A549 (cell line): ENCODE data around the gene MUC6. TPM values are rescaled to one million over a fixed set of nuclear protein-coding genes. Genes with fewer than 3 reads are reported as not detected.
A peak's percentile ranks its signal among the peaks of the same experiment; 100 is the strongest.

ENCODE experiments used
- ATAC-seq, 2 experiments: fragments of 200-7000 bp in 1 of 2; fragments of >200 bp in 1 of 2; cut with Nextera tagmentation in 1 of 2; cut with Tn5 transposase in 1 of 2; 3 replicates each; pipeline versions ENCODE4 v1.8.0 to v1.9.1; 2018 to 2020; ENCODE audit warnings: mild to moderate bottlenecking in 1 of 2, moderate library complexity in 1 of 2
- CTCF ChIA-PET: fragments of 300-600 bp; sonication (Branson Sonifier 250); formaldehyde crosslinking; extraction: SDS; loops from one replicate; lab custom pipeline; 2021; ENCODE audit warnings: antibody characterized with exemption, inconsistent platforms; lab: Yijun Ruan, JAX
- POLR2A ChIA-PET: fragments of 350-600 bp; formaldehyde crosslinking; extraction: SDS; loops from one replicate; lab custom pipeline; 2021; ENCODE audit warnings: antibody characterized with exemption, inconsistent platforms; lab: Yijun Ruan, JAX
- DNase-seq, 2 experiments: peaks; one replicate each; pipeline versions ENCODE4 v3.0.0 to v3.0.0-alpha.2; 2011 to 2016; ENCODE audit warnings: low read depth in 1 of 2, low spot score in 1 of 2
- FAIRE-seq: peaks from 2 replicates; lab custom pipeline; 2011; peaks lifted over from hg19 to GRCh38; lab: Jason Lieb, UNC
- H3K27ac ChIP-seq, 2 experiments: fragments of >200 bp; sonication (Bioruptor Twin); formaldehyde crosslinking; 3 replicates each; pipeline ENCODE4 v1.5.1; 2016 to 2017
- H3K4me1 ChIP-seq: fragments of >200 bp; sonication (Bioruptor Twin); formaldehyde crosslinking; 3 replicates; pipeline ENCODE4 v1.6.1; 2016
- H3K4me2 ChIP-seq: fragments of >200 bp; sonication (Bioruptor Twin); formaldehyde crosslinking; 3 replicates; pipeline ENCODE4 v1.6.1; 2016
- H3K4me3 ChIP-seq: fragments of >200 bp; sonication (Bioruptor Twin); formaldehyde crosslinking; 3 replicates; pipeline ENCODE4 v1.5.1; 2016
- H3K9me3 ChIP-seq: fragments of >200 bp; sonication (Bioruptor Twin); formaldehyde crosslinking; 3 replicates; pipeline ENCODE4 v1.6.1; 2016
- ATOH8 ChIP-seq: fragments of 250-450 bp; sonication (Bioruptor Pico); IDR thresholded peaks from 2 replicates; pipeline ENCODE4 v1.5.0; 2020; ENCODE audit warnings: low read depth, mild to moderate bottlenecking, moderate library complexity
- BHLHE40 ChIP-seq: IDR thresholded peaks from 2 replicates; pipeline ENCODE4 v1.6.1; 2012; ENCODE audit warnings: low read depth, low read length, inconsistent platforms
- EHMT2 ChIP-seq: fragments of 200-600 bp; sonication (generic); IDR thresholded peaks from 2 replicates; pipeline ENCODE4 v1.6.1; 2016; ENCODE audit warnings: antibody characterized with exemption, low read depth, mild to moderate bottlenecking, moderate library complexity
- ELK1 ChIP-seq: fragments of 150-350 bp; IDR thresholded peaks from 2 replicates; pipeline ENCODE4 v1.6.1; 2014; ENCODE audit warnings: low read depth, mild to moderate bottlenecking, low read length
- ESRRA ChIP-seq: fragments of 150-350 bp; IDR thresholded peaks from 2 replicates; pipeline ENCODE4 v1.6.1; 2014; ENCODE audit warnings: mild to moderate bottlenecking, low read length, borderline replicate concordance
- GATA3 ChIP-seq: IDR thresholded peaks from 2 replicates; pipeline ENCODE4 v1.6.1; 2012; ENCODE audit warnings: borderline replicate concordance
- HMGXB4 ChIP-seq: fragments of 250-450 bp; sonication (Bioruptor Pico); IDR thresholded peaks from 2 replicates; pipeline ENCODE4 v1.5.0; 2021; ENCODE audit warnings: mild to moderate bottlenecking, moderate library complexity, borderline replicate concordance
- KDM1A ChIP-seq: fragments of 200-600 bp; sonication (generic); IDR thresholded peaks from 2 replicates; pipeline ENCODE4 v1.6.1; 2016; ENCODE audit warnings: low read depth, mild to moderate bottlenecking
- KDM5A ChIP-seq: fragments of 200-600 bp; sonication (generic); IDR thresholded peaks from 2 replicates; pipeline ENCODE4 v1.6.1; 2016; ENCODE audit warnings: antibody characterized with exemption, mild to moderate bottlenecking
- MAFK ChIP-seq: fragments of 450-650 bp; IDR thresholded peaks from 2 replicates; pipeline ENCODE4 v1.6.1; 2014; ENCODE audit not compliant: partially characterized antibody
- MAZ ChIP-seq: fragments of 150-350 bp; IDR thresholded peaks from 2 replicates; pipeline ENCODE4 v1.6.1; 2014; ENCODE audit warnings: antibody characterized with exemption, low read depth, low read length, borderline replicate concordance
- NFE2L2 ChIP-seq: fragments of 150-350 bp; conservative IDR thresholded peaks from 2 replicates; pipeline ENCODE4 v1.6.1; 2014; ENCODE audit warnings: low read length
- RCOR1 ChIP-seq: fragments of 150-350 bp; IDR thresholded peaks from 2 replicates; pipeline ENCODE4 v1.6.1; 2014; ENCODE audit warnings: antibody characterized with exemption, low read length, low read depth
- RFX5 ChIP-seq: fragments of 450-650 bp; IDR thresholded peaks from 2 replicates; pipeline ENCODE4 v1.7.1; 2014; ENCODE audit warnings: antibody characterized with exemption, mild to moderate bottlenecking, moderate library complexity
- RNF2 ChIP-seq: fragments of 200-600 bp; sonication (generic); IDR thresholded peaks from 2 replicates; pipeline ENCODE4 v1.6.1; 2016; ENCODE audit warnings: low read depth, mild to moderate bottlenecking, antibody characterized with exemption, moderate library complexity, borderline replicate concordance
- TFCP2L1 ChIP-seq: fragments of 250-450 bp; sonication (Bioruptor Pico); IDR thresholded peaks from 2 replicates; pipeline ENCODE4 v1.5.0; 2021; ENCODE audit warnings: mild to moderate bottlenecking
- TP53 ChIP-seq: fragments of 250-450 bp; sonication (Bioruptor Pico); IDR thresholded peaks from 2 replicates; pipeline ENCODE4 v1.5.0; 2021; ENCODE audit warnings: mild to moderate bottlenecking, moderate library complexity
- ZC3H11A ChIP-seq: fragments of 450-650 bp; IDR thresholded peaks from 2 replicates; pipeline ENCODE4 v1.6.1; 2014; ENCODE audit warnings: antibody characterized with exemption, mild to moderate bottlenecking
- whole genome bisulfite sequencing: methylation state at CpG from one replicate; pipeline ENCODE4 v1.1.6; 2017; ENCODE audit errors: missing lambda C conversion rate; 5-methylcytosine and 5-hydroxymethylcytosine counted together
- polyA plus RNA-seq, 4 experiments: library from polyadenylated mRNA; depleted of rRNA in 3 of 4; stranded (reverse); fragments of >200 nt; fragmentation: RNase III in 1 of 4; extraction: RNeasy Plus Mini Kit Qiagen cat#74134 plus additional on column Dnase treatment in 1 of 4; gene quantifications; 2 replicates in 3 of 4; 3 replicates in 1 of 4; pipeline ENCODE4 v1.2.3, GENCODE V29; 2011 to 2017

The MUC6 gene
- polyA plus RNA-seq, 2 of the 4 experiments (the other 2 are of a cell fraction): not detected

- no peak for TF ChIP-seq RCOR1
- no peak for TF ChIP-seq KDM5A
- TF ChIP-seq TFCP2L1 (CRISPR knock-in tag): no peak
- TF ChIP-seq ESRRA: no peak
- no peak for TF ChIP-seq TP53 (CRISPR knock-in tag)
- no peak for TF ChIP-seq NFE2L2
- no peak for TF ChIP-seq RFX5
- TF ChIP-seq GATA3: no peak
- no peak for TF ChIP-seq ZC3H11A
- no peak for TF ChIP-seq RNF2
- no peak for TF ChIP-seq ATOH8 (CRISPR knock-in tag)
- no peak for TF ChIP-seq BHLHE40
- no peak for TF ChIP-seq KDM1A
- TF ChIP-seq HMGXB4: no peak
- TF ChIP-seq EHMT2: no peak
- no peak for TF ChIP-seq MAZ
- no peak for TF ChIP-seq ELK1
- Histone ChIP-seq H3K27ac (peak overlapping the region in 1 of 2 experiments; percentile 81; a peak in 5 of 6 replicates), H3K4me2 (no peak overlapping the region), H3K9me3 (no peaks in the 10 kb centered on the region), H3K4me3 (no peak overlapping the region), H3K4me1 (peaks cover 49% of the 10 kb centered on the region)
- DNase-seq: no peak
- no peak for FAIRE-seq
- ChIA-PET CTCF (interaction anchor here (1.0 to 2.2 kb wide), 3 partner anchors 130 to 207 kb away, joined by 4 to 9 read pairs (median 5); no protein-coding TSS in a partner anchor), POLR2A (no interaction called here)
- no peak for ATAC-seq
- WGBS: 93% methylated on average over 16 of the region's 17 CpGs
Observed at GRCh38 chr11:1055109-1055703, 18.7 kb upstream of the MUC6 start.

- peak overlapping the region; percentile 57 to 81; a peak in 5 of 6 replicates for H3K27ac ChIP-seq
- DNase-seq (peak in 1 of 2 experiments; percentile 64), ATAC-seq (peak in 1 of 2 experiments; percentile 2; a peak in 2 of 6 replicates), FAIRE-seq (no peak)
- H3K9me3 ChIP-seq: no peaks in the 10 kb centered on the region
- POLR2A ChIA-PET: interaction anchor here (0.5 to 0.6 kb wide), 2 partner anchors 12 to 198 kb away, joined by 3 read pairs; no protein-coding TSS in a partner anchor
- peak overlapping the region; percentile 54 for H3K4me2 ChIP-seq
- CTCF ChIA-PET: interaction anchor here (0.7 to 2.2 kb wide), 8 partner anchors 9 to 206 kb away, joined by 3 to 9 read pairs (median 4); no protein-coding TSS in a partner anchor
- 48% methylated on average over 13 of the region's 25 CpGs for WGBS
- no peak for TF ChIP-seq MAFK
- no peak overlapping the region for H3K4me3 ChIP-seq
- peaks cover 48% of the 10 kb centered on the region for H3K4me1 ChIP-seq
Observed at GRCh38 chr11:1054143-1055108, 17.9 kb upstream of the MUC6 start.
